OCI-LY7 (cell line): ENCODE results near the gene BAHD1.

ENCODE experiments used
- CTCF ChIP-seq: fragments of 200-600 bp; sonication (generic); conservative IDR thresholded peaks from 2 replicates; pipeline ENCODE4 v1.5.1; 2014; ENCODE audit warnings: mild to moderate bottlenecking, antibody characterized with exemption, low read length, moderate library complexity, mixed read lengths
- EZH2phosphoT487 ChIP-seq: fragments of 200-600 bp; sonication (generic); IDR thresholded peaks from 2 replicates; pipeline ENCODE4 v1.6.1; 2018; ENCODE audit warnings: low read depth, borderline replicate concordance, mild to moderate bottlenecking, mixed run types, antibody characterized with exemption, low read length, moderate library complexity, mixed read lengths

- no peak for TF ChIP-seq CTCF
- TF ChIP-seq EZH2phosphoT487, result no peak
Measured at GRCh38 chr15:40483919-40484318, 43.2 kb downstream of the BAHD1 start.
